CD4-positive, alpha-beta T cell treated with Interleukin-6 at 100 ng/mL for 8 hours (primary cell): Measurements from ENCODE around the gene KLHL4.
"Not testable (repeated sequence)": the region's sequence is repeated elsewhere in the genome, so short reads cannot be mapped to it uniquely, and the experiment has no call there.

ENCODE experiments used
- DNase-seq: peaks from one replicate; pipeline ENCODE4 v3.0.0-alpha.2; 2020; ENCODE audit warnings: mixed read lengths, low spot score

KLHL4 gene

GRCh38 chrX:87517571-87518141, at the start of gene KLHL4:
Gene KLHL4, plus strand, starts transcription at chrX:87517802. Its CDS starts 92 bp downstream, at chrX:87517894.
- no peak for DNase-seq

GRCh38 chrX:87468941-87469340, 48.7 kb upstream of the KLHL4 start:
- no peak for DNase-seq

GRCh38 chrX:87475793-87476192, 41.8 kb upstream of the KLHL4 start:
- no peak for DNase-seq

- DNase-seq: not testable (repeated sequence)
Measured at GRCh38 chrX:87478703-87479102, 38.9 kb upstream of the KLHL4 start.

- DNase-seq: no peak
Measured at GRCh38 chrX:87489071-87489470, 28.5 kb upstream of the KLHL4 start.

GRCh38 chrX:87515836-87516235, 1.8 kb upstream of the KLHL4 start:
- DNase-seq: no peak

- no peak for DNase-seq
Measured at GRCh38 chrX:87516717-87517121, 883 bp upstream of the KLHL4 start.

- no peak for DNase-seq
Measured at GRCh38 chrX:87518504-87518903, 902 bp downstream of the KLHL4 start.

GRCh38 chrX:87525771-87526229, 8.2 kb downstream of the KLHL4 start:
- no peak for DNase-seq

- DNase-seq: no peak
Measured at GRCh38 chrX:87526281-87526680, 8.7 kb downstream of the KLHL4 start.

- DNase-seq: no peak
Measured at GRCh38 chrX:87528487-87528886, 10.9 kb downstream of the KLHL4 start.

GRCh38 chrX:87571964-87572363, 54.4 kb downstream of the KLHL4 start:
- DNase-seq: no peak

GRCh38 chrX:87572901-87573300, 55.3 kb downstream of the KLHL4 start:
- DNase-seq: no peak

- no peak for DNase-seq
Measured at GRCh38 chrX:87578978-87579377, 61.4 kb downstream of the KLHL4 start.

- no peak for DNase-seq
Measured at GRCh38 chrX:87580862-87581261, 63.3 kb downstream of the KLHL4 start.

- DNase-seq: no peak
Measured at GRCh38 chrX:87582453-87582852, 64.9 kb downstream of the KLHL4 start.

GRCh38 chrX:87583679-87584078, 66.1 kb downstream of the KLHL4 start:
- DNase-seq: no peak

GRCh38 chrX:87616371-87616770, 98.8 kb downstream of the KLHL4 start:
- no peak for DNase-seq

GRCh38 chrX:87621697-87622096, 104.1 kb downstream of the KLHL4 start:
- no peak for DNase-seq

- DNase-seq: no peak
Measured at GRCh38 chrX:87626996-87627395, 109.4 kb downstream of the KLHL4 start.

- DNase-seq: no peak
Measured at GRCh38 chrX:87634361-87634760, 116.8 kb downstream of the KLHL4 start.

- no peak for DNase-seq
Measured at GRCh38 chrX:87636533-87636932, 118.9 kb downstream of the KLHL4 start.

GRCh38 chrX:87641439-87641838, 123.8 kb downstream of the KLHL4 start:
- not testable (repeated sequence) for DNase-seq

- DNase-seq: no peak
Measured at GRCh38 chrX:87661761-87662160, 144.2 kb downstream of the KLHL4 start.
